GM20431 (cell line): ENCODE measurements around the gene TNC.

Experiments used
- in situ Hi-C: fragments of 300-500 bp; cut with MseI, MboI; formaldehyde crosslinking; loops from one replicate; pipeline ENCODE4 v1.15.0; 2020; ENCODE audit warnings: low sequenced_read_pairs; ENCODE audit not compliant: unreplicated experiment

TNC gene

GRCh38 chr9:114989600-114990410, 128.2 kb downstream of the TNC start:
- in situ Hi-C loops, result no loop called here

- in situ Hi-C loops, result no loop called here
Observed at GRCh38 chr9:114988962-114989599, 128.9 kb downstream of the TNC start.

DNA sequence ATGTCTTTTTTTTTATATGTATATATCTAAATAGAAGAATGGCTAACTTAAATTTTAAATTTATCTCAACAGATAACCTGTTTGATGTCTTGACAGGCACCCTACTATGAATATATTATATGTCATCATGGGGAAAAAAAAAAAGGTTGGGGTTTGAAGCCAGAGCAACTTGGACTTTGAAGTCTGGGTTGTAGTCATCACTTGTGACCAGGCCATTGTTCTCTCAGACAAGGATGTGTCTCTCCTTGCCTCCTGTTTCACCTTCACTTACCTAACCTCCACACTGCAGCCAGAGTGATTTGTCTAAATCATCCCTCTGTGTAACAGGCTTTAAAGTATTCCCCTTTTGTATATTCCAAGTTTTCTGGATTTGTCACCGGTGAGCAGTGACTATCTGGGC, 130.8 kb downstream of the TNC start:
- in situ Hi-C loops, result no loop called here

DNA sequence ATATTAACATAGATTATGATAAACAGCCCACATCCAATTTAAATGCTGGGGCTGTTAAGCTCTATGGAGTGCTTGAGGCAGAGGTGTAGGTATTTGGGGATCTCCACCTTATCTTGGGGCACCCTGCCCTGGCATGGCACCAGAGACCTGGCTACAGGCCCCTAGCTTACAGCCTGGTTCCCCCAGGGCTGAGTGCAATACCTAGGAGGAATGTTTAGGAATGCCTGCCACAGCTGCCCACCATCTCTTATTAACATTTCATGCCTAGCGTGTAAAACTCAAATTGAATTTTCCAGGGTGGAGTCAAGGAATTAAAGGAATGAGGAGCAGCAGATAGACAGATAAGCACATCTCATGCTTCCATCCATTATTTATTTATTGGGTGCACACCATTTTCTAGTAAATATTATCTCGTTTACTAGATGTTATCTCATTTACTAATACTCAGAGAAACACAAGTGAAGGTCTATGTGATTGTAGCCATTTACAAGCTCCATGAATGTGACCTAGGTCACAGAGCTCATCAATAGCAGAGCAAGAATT, 131.9 kb downstream of the TNC start:
- in situ Hi-C loops, result no loop called here

GRCh38 chr9:114981063-114981462, 136.9 kb downstream of the TNC start:
- in situ Hi-C loops, result no loop called here

GRCh38 chr9:114973216-114973615, 144.7 kb downstream of the TNC start:
- in situ Hi-C loops, result no loop called here

DNA sequence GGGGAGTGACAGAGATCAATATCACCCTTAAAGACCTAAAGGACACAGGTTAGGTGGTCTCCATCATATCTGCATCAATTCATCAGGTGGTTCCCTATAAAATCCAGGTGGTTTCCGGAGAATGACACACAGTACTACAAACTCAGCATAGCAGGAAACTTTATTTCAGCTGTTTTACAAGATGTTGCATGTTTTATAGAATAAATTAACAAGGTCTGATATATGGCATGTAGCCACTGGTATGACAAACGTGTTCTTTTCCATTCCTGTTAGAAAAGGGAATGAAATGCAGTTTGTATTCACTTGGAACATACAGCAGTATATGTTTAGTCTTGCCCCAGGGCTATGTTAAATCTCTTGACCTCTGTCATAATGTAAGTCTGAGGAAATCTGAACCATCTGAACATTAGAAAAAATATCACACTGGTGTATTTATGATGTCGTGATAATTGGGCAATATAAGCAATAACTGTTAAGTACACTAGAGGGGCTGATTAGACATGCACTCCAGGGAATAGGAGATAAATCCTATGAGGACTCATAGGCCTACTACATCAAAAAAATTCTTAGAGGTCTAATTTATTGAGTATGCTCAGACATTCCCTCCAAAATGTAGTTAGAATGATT, 145.3 kb downstream of the TNC start:
- in situ Hi-C loops, result no loop called here
